HS-5 (cell line): ENCODE measurements around the gene DYTN.

Experiments used
- DNase-seq: peaks from one replicate; pipeline ENCODE4 v3.0.0-alpha.2; 2012; ENCODE audit warnings: low read depth

DYTN gene

DNA sequence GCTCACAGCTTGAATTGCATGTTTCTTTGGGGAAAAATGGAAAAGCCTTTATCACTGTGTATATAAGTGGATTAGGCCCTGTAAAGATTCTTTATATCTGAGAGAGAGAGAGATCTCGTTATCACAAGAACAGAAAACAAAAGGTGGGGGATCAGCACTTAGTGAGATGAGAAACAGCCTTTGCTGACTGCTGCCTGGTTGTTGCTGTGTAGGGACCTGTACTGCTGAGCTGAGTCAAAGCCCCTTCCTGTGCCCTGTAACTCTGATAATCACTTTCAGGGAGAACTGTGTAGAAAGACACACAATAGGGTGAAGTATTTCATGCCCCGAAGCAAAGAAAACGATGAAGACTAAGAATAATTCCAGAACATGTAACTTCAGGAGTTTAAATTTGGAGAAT, 106.5 kb downstream of the DYTN start:
- no peak for DNase-seq

- DNase-seq: no peak
These were observed 107.0 kb downstream of the DYTN start for GRCh38 chr2:206611191-206611590.

GRCh38 chr2:206610451-206610850, 107.7 kb downstream of the DYTN start:
- no peak for DNase-seq

DNA sequence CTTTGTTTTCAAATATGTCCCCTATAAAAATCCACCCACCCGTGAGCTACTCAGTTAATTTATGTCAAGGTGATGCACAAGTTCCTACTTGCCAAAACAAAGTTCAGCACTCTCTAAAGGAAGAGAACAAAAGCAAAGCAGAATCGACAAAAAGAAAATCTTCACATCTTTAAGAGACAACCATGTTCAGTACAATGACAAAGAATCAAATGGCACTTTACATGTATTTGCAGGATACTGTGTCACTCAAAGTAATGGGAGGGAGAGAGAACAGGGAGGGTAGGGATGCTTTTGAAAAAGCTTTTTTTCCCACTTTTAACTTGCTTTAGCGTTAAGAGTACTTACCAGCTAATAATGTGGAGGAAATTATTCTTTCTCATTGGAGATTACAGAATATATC, 115.0 kb downstream of the DYTN start:
- no peak for DNase-seq
